Right ventricle myocardium superior (tissue), 1 donor: ENCODE results near the gene NEAT1. TPM values are rescaled to one million over a fixed set of nuclear protein-coding genes. Genes with fewer than 3 reads are reported as not detected.
A peak's percentile ranks its signal among the peaks of the same experiment; 100 is the strongest.

ENCODE experiments used
- ATAC-seq: fragments of 200-7000 bp; cut with Tn5 transposase; one replicate; pipeline ENCODE4 v1.9.1; 2020; ENCODE audit warnings: mild to moderate bottlenecking; ENCODE audit not compliant: poor library complexity
- DNase-seq: peaks from one replicate; pipeline ENCODE4 v3.0.0-alpha.2; 2020
- intact Hi-C: fragments of 100-400 bp; cut with DNase I; formaldehyde crosslinking; loops from one replicate; pipeline ENCODE4 v1.11.2; 2022
- total RNA-seq: library from RNA; stranded (reverse); fragmentation: NEBNext Ultra II Directional; extraction: Animal tissue kit (Norgen Biotek cat#: 25700); gene quantifications from one replicate; pipeline ENCODE4 v1.2.1, GENCODE V29; 2021
- donor health status: DM: no; HTN: yes; CAD: no; lungs with severe emphysema.

NEAT1 gene
- total RNA-seq, 1 donor from 2014 or later, result 451 TPM

GRCh38 chr11:65428578-65429067, 6.0 kb downstream of the NEAT1 start:
- peak; percentile 43 for DNase-seq
- ATAC-seq, result peak; percentile 4
- intact Hi-C loops, result no loop called here

GRCh38 chr11:65429068-65429681, 6.6 kb downstream of the NEAT1 start:
- ATAC-seq, result peak; percentile 3
- intact Hi-C loops, result no loop called here
- DNase-seq, result peak; percentile 23

- DNase-seq, result peak; percentile 86
- intact Hi-C loops, result no loop called here
- peak; percentile 13 for ATAC-seq
These were observed 7.3 kb downstream of the NEAT1 start for GRCh38 chr11:65429724-65430405.

- DNase-seq (peak; percentile 26), ATAC-seq (no peak)
- intact Hi-C loops, result no loop called here
These were observed 8.0 kb downstream of the NEAT1 start for GRCh38 chr11:65430406-65431217.

GRCh38 chr11:65431451-65432099, 9.0 kb downstream of the NEAT1 start:
- no peak for DNase-seq
- no peak for ATAC-seq
- intact Hi-C loops, result no loop called here

- intact Hi-C loops, result no loop called here
- DNase-seq (no peak), ATAC-seq (no peak)
These were observed 9.6 kb downstream of the NEAT1 start for GRCh38 chr11:65432100-65432650.

- DNase-seq, result no peak
- intact Hi-C loops, result no loop called here
- ATAC-seq, result no peak
These were observed 10.3 kb downstream of the NEAT1 start for GRCh38 chr11:65432686-65433582.

GRCh38 chr11:65433657-65434056, 11.1 kb downstream of the NEAT1 start:
- intact Hi-C loops, result no loop called here
- ATAC-seq, result no peak
- DNase-seq, result peak; percentile 35

GRCh38 chr11:65434057-65434666, 11.6 kb downstream of the NEAT1 start:
- ATAC-seq, result peak; percentile 0
- intact Hi-C loops, result no loop called here
- no peak for DNase-seq

GRCh38 chr11:65434667-65435410, 12.2 kb downstream of the NEAT1 start:
- DNase-seq, result peak; percentile 24
- intact Hi-C loops, result no loop called here
- no peak for ATAC-seq

GRCh38 chr11:65435411-65435931, 12.9 kb downstream of the NEAT1 start:
- peak; percentile 1 for ATAC-seq
- intact Hi-C loops, result no loop called here
- DNase-seq, result peak; percentile 30

GRCh38 chr11:65435981-65436411, 13.4 kb downstream of the NEAT1 start:
- intact Hi-C loops, result no loop called here
- peak; percentile 7 for ATAC-seq

GRCh38 chr11:65436412-65437032, 13.9 kb downstream of the NEAT1 start:
- intact Hi-C loops, result no loop called here
- DNase-seq, result peak; percentile 26
- no peak for ATAC-seq

More at GRCh38 chr11:65435981-65436411, 13.4 kb downstream of the NEAT1 start:
- peak; percentile 49 for DNase-seq

GRCh38 chr11:65437436-65438227, 15.0 kb downstream of the NEAT1 start:
- ATAC-seq (no peak), DNase-seq (peak; percentile 36)
- intact Hi-C loops, result no loop called here
